ENCODE data around the gene CPEB3.

CPEB3 gene

DNA sequence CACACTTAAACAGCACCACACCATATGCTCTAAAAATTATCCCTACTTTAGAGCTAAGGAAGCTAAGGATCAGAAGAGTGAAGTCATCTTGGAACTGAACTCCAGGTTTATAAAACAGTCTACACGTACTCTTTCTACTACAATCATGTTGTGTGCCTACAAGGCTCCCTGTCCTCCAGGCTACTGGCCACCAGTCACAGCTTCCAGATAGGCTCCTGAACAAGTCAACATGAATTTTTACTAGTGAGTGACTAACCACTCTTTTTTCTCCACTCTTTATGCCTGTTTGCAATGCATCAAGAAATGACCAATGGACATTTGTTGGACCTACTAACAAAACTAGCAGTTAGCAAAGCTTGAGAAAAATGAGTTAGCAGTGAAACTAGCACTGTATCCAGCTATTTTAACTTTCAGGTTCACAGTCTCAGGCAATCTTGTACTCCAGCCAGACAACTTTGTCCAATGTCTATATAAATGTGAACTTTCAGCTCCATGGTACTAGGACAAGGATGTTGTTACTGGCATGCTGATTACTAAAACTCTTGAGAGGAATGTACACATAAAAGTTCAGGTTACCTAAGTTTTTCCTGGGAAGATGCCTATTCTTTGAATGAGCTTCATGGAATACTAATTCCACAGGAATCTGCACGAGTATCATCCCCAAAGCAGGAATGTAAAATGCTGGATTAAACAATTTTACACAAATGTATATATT is 187.3 kb downstream of the CPEB3 start:
- peak; percentile 51 for DNase-seq (ENCODE audit: low read depth, low spot score)

DNA sequence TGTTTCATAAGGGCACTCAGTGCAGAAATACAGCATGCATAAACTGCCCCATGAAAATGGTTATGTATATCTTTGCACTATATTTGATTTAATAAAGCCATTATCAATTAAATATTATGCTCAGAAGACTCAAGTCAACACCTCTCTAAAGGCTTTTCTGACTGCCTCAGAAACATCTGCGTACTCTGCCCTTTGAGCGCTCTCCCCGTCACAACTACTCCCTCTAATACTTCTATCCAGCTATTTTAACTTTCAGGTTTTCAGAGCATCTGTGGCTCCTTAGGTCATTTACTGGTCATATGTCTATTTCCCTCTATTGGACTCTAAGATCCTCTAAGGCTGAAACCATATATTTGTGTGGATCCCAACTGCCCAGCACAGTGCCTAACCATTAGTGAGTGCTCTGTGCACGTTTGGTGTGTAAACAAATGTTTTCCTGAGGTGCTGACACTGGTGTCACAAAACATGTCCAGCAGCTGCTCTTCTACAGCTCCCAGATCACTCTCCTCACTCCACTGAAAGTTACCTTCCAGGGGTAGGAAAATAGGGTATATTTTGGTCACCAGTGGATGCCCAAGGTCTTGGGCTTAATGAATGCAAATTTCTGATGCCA is 188.2 kb downstream of the CPEB3 start:
- no peak for DNase-seq (ENCODE audit: low read depth, low spot score)

DNA sequence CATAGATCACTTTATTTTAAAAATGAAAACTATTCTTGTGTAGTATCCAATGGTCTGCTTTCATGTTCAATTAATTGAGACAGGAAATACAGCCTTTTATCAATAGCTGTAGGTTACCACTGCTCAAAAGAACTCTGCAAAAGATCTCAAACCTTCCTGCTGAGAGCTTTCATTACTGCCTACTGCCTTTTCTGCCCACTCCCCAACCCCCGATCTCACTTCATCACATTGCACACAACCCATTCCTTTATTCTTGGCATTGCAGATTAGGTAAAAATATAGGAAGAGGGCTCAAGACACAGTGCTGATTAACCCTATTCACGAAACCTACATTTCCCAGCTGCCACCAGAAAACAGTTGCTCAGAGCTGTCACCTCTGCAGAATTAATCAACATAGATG is 195.9 kb downstream of the CPEB3 start:
- no peak for DNase-seq (ENCODE audit: low read depth, low spot score)

DNA sequence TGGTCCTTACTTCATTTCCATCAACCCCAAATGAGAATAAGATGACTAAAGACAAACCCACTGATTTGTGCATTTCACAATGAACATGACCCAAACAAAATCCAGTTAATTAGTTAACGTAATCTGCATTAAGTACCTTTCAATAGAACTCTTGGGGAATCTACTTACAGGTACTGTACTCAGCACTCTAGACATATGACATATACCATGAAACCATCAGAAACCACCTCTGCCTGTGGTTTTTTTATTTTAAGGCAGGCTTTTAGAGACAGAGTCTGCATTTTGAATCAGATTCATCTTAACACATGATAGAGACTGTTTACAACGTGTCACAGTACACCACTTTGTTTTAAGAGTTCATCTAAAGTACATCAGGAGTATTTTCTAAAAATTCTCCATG is 198.9 kb downstream of the CPEB3 start:
- DNase-seq (ENCODE audit: low read depth, low spot score), result no peak

DNA sequence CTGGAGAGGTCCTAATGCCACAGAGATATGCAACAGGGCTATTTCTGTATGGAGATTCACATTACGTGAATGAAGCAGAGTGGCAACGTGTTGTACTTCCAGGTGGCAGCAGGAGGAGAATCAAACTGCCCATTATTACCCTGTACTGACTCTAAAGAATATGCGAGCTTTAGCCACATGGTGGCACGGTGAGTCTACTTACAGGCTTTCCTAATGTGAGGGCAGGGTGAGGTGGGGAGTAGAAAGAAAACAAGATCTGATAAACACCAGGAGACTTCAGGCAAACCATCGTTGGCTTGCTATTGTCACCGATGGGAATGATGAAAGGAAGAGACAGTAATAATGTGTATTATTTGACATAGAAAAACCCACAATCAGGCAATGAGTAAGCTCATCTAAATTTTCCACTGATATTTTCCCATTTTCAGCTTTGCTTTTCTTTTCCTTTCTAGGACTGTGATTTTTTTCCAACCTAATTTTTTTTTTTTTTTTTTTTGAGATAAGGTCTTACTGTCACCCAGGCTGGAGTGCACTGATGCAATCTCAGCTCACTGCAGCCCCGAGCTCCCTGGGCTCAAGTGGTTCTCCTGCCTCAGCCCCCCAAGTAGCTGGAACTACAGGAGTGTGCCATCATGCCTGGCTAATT is 203.0 kb downstream of the CPEB3 start:
- DNase-seq (ENCODE audit: low read depth, low spot score), result peak; percentile 90

DNA sequence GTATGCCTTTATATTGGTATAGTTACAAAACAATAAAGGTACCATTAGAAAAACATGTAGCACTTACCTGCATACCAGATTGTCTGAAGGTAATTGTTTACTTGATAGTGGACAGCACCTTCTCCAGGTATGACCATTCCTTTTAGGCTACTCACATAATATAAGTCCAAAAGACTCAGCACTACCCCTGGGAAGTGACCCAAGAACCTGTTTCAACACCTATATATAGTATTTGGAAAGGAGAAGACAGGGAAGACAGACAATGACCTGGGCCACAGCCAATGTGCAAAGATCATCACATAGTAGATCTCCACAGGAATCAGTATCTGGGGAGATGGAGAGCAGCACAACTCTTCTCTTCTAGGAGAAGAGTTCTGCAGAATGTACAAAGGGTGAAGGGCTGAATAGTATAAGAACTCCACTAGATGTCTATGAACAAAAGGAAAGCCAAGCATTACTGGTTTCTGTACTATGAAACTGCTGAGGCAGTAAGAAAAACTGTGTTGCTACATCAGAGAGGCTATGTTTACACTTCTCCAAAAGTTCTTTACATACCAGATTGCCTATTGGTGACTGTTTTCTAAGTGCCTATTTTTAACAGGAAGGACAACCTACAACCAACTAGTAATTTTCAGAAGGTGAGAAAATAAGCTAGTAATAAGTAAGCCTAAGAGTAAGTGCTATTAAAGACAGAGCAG is 208.1 kb downstream of the CPEB3 start:
- no peak for DNase-seq (ENCODE audit: low read depth, low spot score)

DNA sequence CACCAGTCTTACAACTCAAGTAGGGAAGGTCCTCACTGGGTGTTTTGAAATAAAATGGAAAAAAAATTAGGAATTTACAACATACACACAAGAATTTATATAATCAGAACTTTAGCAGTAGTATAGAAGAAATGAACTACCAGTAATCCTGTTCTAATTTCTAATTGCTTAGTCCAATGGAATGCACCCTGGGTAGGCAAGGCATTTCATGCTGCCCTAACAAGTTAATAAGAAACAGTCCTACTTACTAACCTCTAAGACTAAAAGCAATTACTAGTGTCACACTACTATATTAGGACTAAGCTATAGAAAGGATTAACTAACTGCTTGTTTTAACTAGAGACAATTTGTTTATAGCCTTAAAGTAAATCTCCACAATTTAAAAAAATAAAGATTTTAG is 209.2 kb downstream of the CPEB3 start:
- DNase-seq (ENCODE audit: low read depth, low spot score), result no peak

DNA sequence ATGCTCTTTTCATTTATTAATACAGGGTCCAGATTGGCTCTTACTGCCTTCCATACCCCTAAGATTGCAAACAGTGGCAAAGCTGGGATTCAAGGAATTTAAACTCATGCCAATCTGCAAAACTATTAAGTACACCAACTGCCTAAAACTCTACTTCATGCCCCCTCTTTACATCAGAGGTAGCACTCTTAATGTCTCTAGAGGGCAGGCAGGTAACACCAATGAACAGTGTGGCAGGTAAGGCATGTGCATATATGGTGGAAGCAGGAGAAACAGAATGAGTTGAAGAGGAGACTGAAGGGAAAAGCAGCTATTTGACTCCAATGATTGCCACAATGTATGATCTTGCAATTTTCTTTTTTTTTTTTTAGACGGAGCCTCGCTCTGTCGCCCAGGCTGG is 210.6 kb downstream of the CPEB3 start:
- DNase-seq (ENCODE audit: low read depth, low spot score), result no peak

DNA sequence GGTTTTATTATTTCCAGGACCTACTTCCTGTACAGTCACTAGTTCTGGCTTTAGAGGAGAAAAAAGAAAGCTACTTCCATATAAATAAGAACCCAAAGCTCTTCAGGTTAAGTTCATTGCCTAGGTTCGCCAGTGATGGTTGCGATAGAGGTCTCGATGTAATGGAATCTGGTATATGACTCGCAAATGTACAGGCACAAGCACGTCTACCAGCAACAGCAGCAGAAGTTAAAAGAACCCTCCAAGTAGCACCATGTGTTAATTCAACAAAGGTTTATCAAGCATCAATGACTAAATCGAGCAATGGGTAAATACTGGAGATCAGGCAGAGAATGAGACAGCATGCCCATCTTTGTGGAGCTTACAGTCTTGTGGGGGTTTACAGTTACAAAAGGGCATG is 211.9 kb downstream of the CPEB3 start:
- no peak for DNase-seq (ENCODE audit: low read depth, low spot score)

DNA sequence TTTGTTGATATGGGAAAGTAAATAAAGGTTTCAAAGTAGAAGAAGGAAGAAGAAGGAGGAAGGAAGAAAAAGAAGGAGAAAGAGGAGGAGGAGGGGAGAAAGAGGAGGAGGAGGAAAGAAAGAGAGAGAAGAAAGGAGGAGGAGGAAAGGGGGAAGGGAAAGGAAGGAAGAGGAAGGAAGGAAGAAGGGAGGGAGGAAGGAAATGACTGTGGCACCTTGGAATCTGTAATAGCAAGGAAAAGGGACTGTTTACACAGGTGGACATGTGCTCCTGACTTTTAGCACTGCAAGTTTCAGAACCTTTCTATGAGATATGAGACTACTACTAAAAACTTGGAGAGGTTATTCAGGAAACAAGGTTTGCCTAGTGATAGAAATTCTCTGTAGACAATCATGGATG is 214.2 kb downstream of the CPEB3 start:
- DNase-seq (ENCODE audit: low read depth, low spot score), result no peak

DNA sequence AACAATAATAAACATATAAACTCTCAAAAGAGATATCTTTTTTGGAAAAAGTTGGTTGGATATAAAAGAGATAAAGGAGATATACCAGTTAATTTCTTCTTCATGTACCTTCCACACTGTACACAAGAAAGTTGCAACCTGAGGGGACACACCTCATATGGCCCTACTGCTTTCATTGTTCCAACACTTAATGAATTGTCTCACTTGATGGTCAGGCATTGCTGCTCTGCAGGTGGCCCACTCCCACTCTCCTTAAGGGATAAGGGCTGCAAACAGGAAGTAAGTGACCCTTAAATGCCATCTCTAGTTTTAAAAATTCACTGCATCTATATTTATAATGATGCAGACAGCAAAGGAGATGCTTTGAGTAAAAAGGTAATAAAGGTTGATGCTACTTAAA is 215.0 kb downstream of the CPEB3 start:
- no peak for DNase-seq (ENCODE audit: low read depth, low spot score)

DNA sequence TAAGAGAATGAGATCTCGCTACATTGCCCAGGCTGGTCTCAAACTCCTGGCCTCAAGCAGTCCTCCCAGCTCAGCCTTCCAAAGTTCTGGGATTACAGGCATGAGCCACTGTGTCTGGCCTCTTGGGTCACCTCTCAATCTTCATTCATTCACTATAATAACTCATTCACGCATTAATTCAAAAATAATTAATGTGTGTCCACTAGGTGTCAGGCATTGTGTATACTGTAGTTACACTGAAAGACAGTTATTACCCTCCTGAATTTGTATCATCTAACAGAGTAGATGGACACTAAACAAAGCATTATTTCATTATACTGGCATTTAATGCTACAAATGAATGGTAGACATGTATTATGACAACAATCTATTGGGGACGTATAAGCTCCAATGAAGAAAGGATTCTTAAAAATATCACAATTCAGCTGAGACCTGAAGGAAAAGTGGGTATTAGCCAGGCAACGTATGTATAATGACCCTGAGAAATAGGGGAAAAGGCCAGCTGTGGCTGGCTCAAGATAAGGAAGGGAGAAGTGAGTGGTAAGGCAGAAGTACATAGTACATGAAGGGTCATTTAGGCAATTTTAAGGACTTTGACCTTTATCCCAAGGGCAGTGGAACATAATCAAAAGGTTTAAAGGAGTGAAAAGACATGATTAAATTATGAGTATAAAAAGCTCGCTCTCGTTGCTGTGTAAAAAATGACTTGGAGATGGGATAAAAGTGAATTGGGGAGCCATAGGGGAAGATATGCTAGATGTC is 216.6 kb downstream of the CPEB3 start:
- no peak for DNase-seq (ENCODE audit: low read depth, low spot score)

DNA sequence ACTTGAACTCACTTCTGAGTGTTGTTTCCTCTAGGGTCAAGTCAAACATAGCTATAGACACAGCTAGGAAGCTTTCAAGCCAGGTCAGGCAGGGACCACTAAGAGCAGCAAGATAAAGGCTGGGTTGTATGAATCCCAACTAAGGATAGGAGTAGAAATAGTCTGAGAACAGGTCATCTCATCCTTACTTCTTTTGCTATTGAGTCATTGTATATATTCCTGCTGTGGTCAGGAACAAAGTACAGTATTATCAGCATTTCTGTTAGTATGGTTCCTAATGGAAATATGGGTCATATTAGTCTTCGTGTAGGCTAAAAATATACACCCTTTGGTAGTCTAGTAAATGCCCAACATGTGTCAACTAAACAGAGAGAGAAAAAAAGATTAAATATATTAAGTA is 222.0 kb downstream of the CPEB3 start:
- no peak for DNase-seq (ENCODE audit: low read depth, low spot score)

DNA sequence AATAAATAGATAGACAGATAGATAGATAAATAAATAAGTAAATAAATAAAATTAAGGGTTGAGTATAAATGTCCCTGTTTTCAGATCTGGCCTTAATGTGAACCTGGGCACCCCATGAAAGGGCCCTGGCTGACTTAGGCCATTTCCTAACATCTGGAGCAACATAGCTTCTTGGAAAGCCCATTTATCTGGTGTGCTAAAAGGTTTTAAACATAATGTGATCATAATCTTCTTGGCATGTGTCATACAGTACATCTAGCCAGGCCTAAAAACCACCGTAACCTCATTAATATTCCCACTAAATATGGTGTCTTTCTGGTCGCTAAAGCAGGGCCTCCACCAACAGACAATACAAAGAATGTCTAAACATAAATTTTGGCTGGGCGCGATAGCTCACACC is 224.5 kb downstream of the CPEB3 start:
- no peak for DNase-seq (ENCODE audit: low read depth, low spot score)

DNA sequence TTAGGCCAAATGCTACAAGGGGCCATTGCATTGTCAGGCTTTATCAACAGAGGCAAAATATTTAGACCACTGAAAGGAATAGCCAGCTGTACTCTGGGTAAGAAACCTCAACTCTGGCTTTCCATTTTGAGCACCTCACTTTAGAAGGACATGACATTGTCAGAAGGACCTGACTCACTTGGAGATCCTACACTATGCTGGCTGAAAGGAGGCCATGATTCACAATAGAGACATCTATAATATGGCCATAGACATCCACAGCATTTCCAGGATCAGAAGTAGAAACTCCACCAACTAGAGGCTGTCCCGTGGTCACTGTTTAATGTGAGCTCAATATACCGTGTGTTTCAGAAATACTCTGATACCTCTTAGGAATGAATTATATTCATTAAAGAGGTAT is 226.4 kb downstream of the CPEB3 start:
- no peak for DNase-seq (ENCODE audit: low read depth, low spot score)

DNA sequence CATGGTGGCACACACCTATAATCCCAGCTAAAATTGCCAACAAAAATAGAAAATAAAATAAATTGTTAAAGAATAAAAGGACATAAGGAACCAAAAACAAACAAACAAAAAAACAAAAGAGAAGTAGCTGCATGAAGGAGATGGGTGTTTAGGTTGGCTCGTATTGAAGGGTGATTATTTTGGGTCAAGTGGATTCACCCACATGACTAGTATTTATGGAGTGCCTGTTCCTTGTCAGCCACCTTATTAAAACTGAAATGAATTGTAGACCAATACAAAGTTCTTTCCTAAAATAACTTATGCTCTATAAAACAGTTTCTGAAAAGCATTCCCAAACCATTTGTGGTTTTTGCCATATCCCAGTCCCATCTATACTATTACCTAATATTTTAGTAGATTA is 228.6 kb downstream of the CPEB3 start:
- no peak for DNase-seq (ENCODE audit: low read depth, low spot score)

DNA sequence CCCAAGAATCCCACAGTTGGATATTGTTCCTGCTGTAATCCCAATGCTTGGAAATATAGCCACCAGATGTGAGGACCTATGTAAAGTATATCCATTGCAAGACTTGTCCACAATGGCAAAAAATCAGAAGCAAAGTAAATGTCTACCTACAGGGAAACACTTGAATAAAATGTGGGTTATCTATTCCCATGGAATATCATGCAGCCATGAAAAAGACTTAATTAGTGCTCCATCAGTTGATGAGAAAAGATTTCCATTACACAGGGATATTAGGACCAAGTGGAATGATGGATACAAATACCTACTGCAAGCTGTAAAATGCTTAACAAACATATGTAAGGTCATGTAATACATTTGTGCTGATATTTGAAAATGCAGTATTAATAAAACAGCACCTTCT is 236.1 kb downstream of the CPEB3 start:
- DNase-seq (ENCODE audit: low read depth, low spot score), result no peak

DNA sequence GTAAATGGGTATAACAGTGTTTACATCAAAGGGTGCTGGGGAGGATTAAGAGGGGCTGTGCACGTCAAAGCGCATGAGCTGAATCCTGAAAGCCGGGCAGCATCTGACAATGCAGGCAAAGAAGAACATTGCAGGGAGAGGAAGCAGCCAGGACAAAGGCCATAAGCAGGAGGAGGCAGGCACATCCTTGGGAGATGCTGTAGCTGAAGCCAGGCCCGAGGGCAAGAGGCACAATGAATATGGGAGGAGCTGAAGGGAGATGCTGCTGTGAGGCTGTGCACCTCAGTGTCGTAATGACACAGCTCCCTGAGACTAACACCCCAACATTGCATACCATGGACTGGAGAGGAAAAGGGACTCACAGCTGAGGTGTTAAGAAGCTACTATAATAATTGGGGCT is 238.1 kb downstream of the CPEB3 start:
- no peak for DNase-seq (ENCODE audit: low read depth, low spot score)

DNA sequence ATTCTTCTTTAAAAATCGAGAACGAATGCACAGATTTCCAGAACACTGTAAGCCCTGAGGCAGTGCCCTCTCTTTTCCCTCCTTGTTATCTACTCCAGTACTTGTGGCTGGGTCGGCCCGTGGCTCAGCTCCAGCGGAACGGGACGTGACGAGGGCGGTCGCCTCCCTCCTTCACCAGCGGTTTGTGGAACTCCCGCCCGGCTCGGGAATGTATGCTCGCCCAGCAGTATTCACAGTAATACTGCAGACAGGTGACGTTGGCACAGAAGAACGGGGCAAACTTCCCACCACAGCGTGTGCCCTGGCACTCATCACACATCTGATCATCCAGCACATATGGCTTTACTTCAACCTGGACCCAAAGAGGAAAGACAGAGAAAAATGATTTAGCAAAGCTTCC is 238.8 kb downstream of the CPEB3 start:
- no peak for DNase-seq (ENCODE audit: low read depth, low spot score)

DNA sequence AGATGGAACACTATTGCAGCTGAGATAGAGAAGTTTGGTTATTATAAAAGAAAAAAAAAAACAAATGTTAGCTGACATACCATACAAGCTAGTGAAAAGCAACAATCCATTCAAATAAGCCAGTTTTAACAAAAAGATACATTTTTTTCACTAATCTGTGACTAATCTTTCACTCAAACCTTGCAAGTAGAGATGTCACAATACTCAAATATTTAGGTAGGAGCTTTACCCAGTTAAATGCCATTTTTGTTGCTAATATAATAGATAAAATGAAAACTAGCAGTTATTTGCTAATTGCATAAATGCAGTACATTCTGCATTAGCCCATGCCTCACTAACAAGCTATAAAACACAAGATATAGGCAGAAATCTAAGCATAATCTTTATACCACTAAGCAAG is 243.7 kb downstream of the CPEB3 start:
- DNase-seq (ENCODE audit: low read depth, low spot score), result no peak

DNA sequence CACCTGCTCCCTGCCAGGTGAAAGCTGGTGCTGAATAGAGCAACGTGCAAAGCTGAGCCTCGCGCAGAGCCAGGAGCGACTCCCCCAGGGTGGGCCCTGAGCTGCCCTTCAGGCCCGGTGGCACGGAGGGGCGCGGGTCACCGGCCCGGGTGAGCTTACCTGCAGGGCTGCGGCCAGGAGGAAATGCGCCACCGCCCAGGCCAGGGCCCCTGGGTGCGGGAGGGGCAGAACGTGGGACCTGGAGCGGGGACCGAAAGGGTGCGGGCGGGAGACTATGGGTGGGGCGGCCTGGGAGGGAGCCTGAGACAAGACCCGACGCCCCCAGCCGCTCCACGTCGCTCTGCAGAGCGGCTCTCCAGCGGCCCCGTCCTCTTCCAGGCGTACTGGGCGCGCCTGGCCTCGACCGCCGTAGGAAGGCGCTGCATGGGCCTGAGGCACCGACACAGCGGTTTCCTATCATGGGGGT is 245.2 kb downstream of the CPEB3 start:
- DNase-seq (ENCODE audit: low read depth, low spot score), result peak; percentile 13

DNA sequence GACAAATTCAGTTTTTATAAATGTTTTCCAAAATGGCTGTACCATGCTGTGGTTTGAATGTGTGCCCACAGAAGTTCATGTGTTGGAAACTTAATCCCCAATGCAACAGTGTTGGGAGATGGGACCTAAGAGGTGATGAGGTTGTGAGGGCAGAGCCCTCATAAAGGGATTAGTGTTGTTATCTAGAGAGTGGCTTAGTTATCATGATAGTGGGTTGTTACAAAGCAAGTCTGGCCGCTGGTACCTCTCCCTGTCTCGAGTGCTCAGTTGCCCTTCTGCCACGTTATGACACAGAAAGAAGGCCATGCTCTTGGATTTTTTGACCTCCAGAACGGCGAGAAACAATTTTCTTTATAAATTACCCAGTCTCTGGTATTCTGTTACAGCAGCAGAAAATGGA is 248.3 kb downstream of the CPEB3 start:
- no peak for DNase-seq (ENCODE audit: low read depth, low spot score)
